DND-41 (cell line): ENCODE data around the gene SLC29A4.
"Not testable (repeated sequence)": the region's sequence is repeated elsewhere in the genome, so short reads cannot be mapped to it uniquely, and the experiment has no call there.

Experiments used
- ATAC-seq: fragments of 200-7000 bp; cut with Tn5 transposase; 3 replicates; pipeline ENCODE4 v1.9.1; 2021; ENCODE audit warnings: low read depth; ENCODE audit not compliant: insufficient read depth
- DNase-seq: peaks from one replicate; pipeline ENCODE4 v3.0.0-alpha.2; 2020
- H2AFZ ChIP-seq: 2 replicates; pipeline ENCODE4 v1.6.0; 2012; ENCODE audit warnings: low read depth, low read length
- H3K27ac ChIP-seq: 2 replicates; pipeline ENCODE4 v1.5.1; 2012; ENCODE audit warnings: low read length, inconsistent platforms
- H3K27me3 ChIP-seq: fragments of 200-600 bp; sonication (generic); 2 replicates; pipeline ENCODE4 v1.6.0; 2012; ENCODE audit warnings: low read length, mild to moderate bottlenecking, inconsistent platforms; ENCODE audit not compliant: insufficient read depth, poor library complexity
- H3K36me3 ChIP-seq: 2 replicates; pipeline ENCODE4 v1.5.1; 2012; ENCODE audit warnings: low read length, inconsistent platforms; ENCODE audit not compliant: insufficient read depth
- H3K4me1 ChIP-seq: 2 replicates; pipeline ENCODE4 v1.5.1; 2012; ENCODE audit warnings: mild to moderate bottlenecking, low read length; ENCODE audit not compliant: insufficient read depth
- H3K4me2 ChIP-seq: 2 replicates; pipeline ENCODE4 v1.6.0; 2012; ENCODE audit warnings: mild to moderate bottlenecking, moderate library complexity, low read length, inconsistent platforms; ENCODE audit not compliant: insufficient read depth
- H3K4me3 ChIP-seq, 2 experiments: fragments of 200-600 bp in 1 of 2; shearing (Covaris generic) in 1 of 2; 2 replicates each; pipeline ENCODE4 v1.5.1; 2012 to 2016; ENCODE audit warnings: inconsistent platforms in 2 of 2, low read length in 2 of 2, mild to moderate bottlenecking in 2 of 2, low read depth in 1 of 2, moderate library complexity in 1 of 2
- H3K79me2 ChIP-seq: 2 replicates; pipeline ENCODE4 v1.6.0; 2012; ENCODE audit warnings: low read length, inconsistent platforms; ENCODE audit not compliant: insufficient read depth
- H3K9ac ChIP-seq: 2 replicates; pipeline ENCODE4 v1.6.0; 2012; ENCODE audit warnings: low read depth, mild to moderate bottlenecking, inconsistent platforms, low read length, moderate library complexity
- H3K9me3 ChIP-seq: 2 replicates; pipeline ENCODE4 v1.5.1; 2012; ENCODE audit warnings: low read length, moderate library complexity, mild to moderate bottlenecking, inconsistent platforms; ENCODE audit not compliant: insufficient read depth, severe bottlenecking
- H4K20me1 ChIP-seq: 2 replicates; pipeline ENCODE4 v1.6.0; 2012; ENCODE audit warnings: low read length; ENCODE audit not compliant: insufficient read depth
- EZH2 ChIP-seq: IDR thresholded peaks from 3 replicates; pipeline ENCODE4 v1.6.1; 2012; ENCODE audit warnings: borderline replicate concordance, low read depth, mild to moderate bottlenecking, moderate library complexity, low read length, inconsistent platforms; ENCODE audit not compliant: severe bottlenecking
- TF ChIP-seq, protein P1 (sequence below): IDR thresholded peaks from 2 replicates; pipeline ENCODE4 v1.5.1; 2012; ENCODE audit warnings: borderline replicate concordance, low read length, moderate library complexity, mild to moderate bottlenecking; ENCODE audit not compliant: poor library complexity, severe bottlenecking; ENCODE audit errors: extremely low read depth

SLC29A4 gene

GRCh38 chr7:5278766-5279165 is 4.0 kb upstream of the SLC29A4 start:
- no peaks in the 10 kb centered on the region for H3K36me3 ChIP-seq
- TF ChIP-seq EZH2: no peak
- TF ChIP-seq, protein P1, sequence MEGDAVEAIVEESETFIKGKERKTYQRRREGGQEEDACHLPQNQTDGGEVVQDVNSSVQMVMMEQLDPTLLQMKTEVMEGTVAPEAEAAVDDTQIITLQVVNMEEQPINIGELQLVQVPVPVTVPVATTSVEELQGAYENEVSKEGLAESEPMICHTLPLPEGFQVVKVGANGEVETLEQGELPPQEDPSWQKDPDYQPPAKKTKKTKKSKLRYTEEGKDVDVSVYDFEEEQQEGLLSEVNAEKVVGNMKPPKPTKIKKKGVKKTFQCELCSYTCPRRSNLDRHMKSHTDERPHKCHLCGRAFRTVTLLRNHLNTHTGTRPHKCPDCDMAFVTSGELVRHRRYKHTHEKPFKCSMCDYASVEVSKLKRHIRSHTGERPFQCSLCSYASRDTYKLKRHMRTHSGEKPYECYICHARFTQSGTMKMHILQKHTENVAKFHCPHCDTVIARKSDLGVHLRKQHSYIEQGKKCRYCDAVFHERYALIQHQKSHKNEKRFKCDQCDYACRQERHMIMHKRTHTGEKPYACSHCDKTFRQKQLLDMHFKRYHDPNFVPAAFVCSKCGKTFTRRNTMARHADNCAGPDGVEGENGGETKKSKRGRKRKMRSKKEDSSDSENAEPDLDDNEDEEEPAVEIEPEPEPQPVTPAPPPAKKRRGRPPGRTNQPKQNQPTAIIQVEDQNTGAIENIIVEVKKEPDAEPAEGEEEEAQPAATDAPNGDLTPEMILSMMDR: no peak
- H3K27ac ChIP-seq: no peak overlapping the region
- DNase-seq: no peak
- H3K9ac ChIP-seq: no peak overlapping the region
- H3K4me3 ChIP-seq: no peak overlapping the region
- no peaks in the 10 kb centered on the region for H4K20me1 ChIP-seq
- no peak overlapping the region for H3K4me2 ChIP-seq
- H3K9me3 ChIP-seq: no peaks in the 10 kb centered on the region
- no peak for ATAC-seq
- H3K79me2 ChIP-seq: no peaks in the 10 kb centered on the region
- H2AFZ ChIP-seq: no peak overlapping the region
- no peaks in the 10 kb centered on the region for H3K27me3 ChIP-seq
- H3K4me1 ChIP-seq: no peaks in the 10 kb centered on the region

DNA sequence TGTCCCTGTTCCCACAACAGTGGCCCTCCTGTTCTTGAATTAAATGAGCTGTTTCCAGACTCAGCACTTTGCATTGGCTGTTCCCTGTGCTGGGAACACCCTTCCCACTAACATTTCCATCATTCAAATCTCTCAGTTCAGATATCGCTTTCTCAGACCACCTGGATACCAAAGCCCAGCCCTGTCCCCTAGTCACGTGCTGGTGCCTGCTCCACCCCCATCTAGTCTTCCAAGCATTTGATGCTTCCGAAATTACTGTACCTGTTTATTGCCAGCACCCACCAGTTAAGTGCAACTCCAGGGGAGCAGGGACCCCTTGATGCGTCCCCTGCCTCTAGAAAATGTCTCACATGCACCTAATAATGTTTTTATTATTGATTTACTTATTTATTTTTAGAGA is 3.0 kb upstream of the SLC29A4 start:
- ATAC-seq: no peak
- Histone ChIP-seq H3K27ac (no peak overlapping the region), H3K4me1 (no peaks in the 10 kb centered on the region), H3K79me2 (no peaks in the 10 kb centered on the region), H3K4me2 (no peak overlapping the region), H2AFZ (no peak overlapping the region), H3K4me3 (no peak overlapping the region), H3K9ac (no peak overlapping the region), H3K27me3 (no peaks in the 10 kb centered on the region), H3K9me3 (no peaks in the 10 kb centered on the region), H3K36me3 (no peaks in the 10 kb centered on the region), H4K20me1 (no peaks in the 10 kb centered on the region)
- no peak for TF ChIP-seq EZH2
- TF ChIP-seq, protein P1: no peak
- DNase-seq: no peak

DNA sequence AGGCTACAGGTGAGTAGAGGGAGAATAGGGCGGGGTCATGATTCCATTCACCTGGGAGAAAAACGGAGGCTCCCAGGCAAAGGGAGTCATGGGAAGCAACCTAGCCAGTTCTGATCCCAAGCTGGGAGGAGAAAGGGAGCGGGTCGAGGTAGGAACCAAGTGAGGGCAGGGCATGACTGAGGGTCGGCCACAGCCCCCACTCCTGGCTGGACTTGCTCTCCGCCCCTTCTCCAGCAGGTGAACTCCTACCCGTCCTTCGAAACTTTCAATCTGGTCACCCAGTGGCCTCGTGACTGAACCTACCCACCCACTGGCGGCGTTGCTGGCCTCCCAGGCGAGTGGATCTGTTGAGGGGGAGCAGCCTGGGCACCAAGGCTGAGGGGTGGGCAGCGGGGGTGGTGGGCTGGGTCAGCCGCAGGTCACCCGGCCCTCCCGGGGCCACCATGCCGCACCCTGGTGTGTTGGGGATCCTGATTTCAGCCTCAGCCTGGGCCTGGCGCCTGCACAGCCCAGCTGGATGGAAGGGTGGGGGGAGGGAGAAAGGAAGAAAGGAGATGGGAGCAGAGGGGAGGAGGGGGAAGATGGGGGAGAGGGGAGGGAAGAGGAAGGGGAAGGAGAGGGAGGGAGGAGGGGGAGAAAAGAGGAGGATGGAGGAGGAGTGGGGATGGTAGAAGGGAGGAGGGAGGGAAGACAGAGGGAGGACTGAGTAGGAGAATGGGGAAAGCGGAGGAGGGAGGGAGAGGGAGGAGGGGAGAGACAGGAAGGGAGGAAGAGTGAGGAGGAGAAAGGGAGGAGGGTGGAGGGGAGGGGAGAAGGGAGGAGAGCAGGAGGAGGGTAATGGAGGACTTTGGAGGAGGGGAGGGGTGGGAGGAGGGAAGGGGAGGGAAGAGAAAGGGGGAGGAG is 894 bp upstream of the SLC29A4 start:
- not testable (repeated sequence) for H3K4me2 ChIP-seq, DNase-seq

GRCh38 chr7:5283421-5284303 is 919 bp downstream of the SLC29A4 start:
- Histone ChIP-seq H3K4me2 (no peak overlapping the region), H2AFZ (no peak overlapping the region), H4K20me1 (no peaks in the 10 kb centered on the region), H3K79me2 (no peaks in the 10 kb centered on the region), H3K27me3 (no peaks in the 10 kb centered on the region), H3K9ac (no peak overlapping the region), H3K36me3 (no peaks in the 10 kb centered on the region), H3K27ac (no peak overlapping the region), H3K9me3 (no peaks in the 10 kb centered on the region), H3K4me1 (no peaks in the 10 kb centered on the region), H3K4me3 (no peak overlapping the region)
- DNase-seq (no peak), ATAC-seq (no peak)
- no peak for TF ChIP-seq EZH2
- TF ChIP-seq, protein P1: no peak

More for the DNA sequence above, 894 bp upstream of the SLC29A4 start:
- not testable (repeated sequence) for H4K20me1 ChIP-seq, H2AFZ ChIP-seq, H3K79me2 ChIP-seq, ATAC-seq, H3K4me1 ChIP-seq, H3K27me3 ChIP-seq, H3K36me3 ChIP-seq, H3K4me3 ChIP-seq, H3K9me3 ChIP-seq, H3K9ac ChIP-seq, H3K27ac ChIP-seq
